Choroid plexus epithelial cell (primary cell): ENCODE results near the gene MAPK1.
"Not testable (repeated sequence)": the region's sequence is repeated elsewhere in the genome, so short reads cannot be mapped to it uniquely, and the experiment has no call there.

Experiments used
- DNase-seq: peaks from one replicate; pipeline ENCODE4 v3.0.0-alpha.2; 2010; ENCODE audit warnings: low read depth
- H3K4me3 ChIP-seq: 2 replicates; pipeline ENCODE4 v1.5.1; 2011; ENCODE audit warnings: low read depth, mild to moderate bottlenecking, control low read depth, low read length, moderate library complexity
- TF ChIP-seq, protein P1 (sequence below): conservative IDR thresholded peaks from 2 replicates; pipeline ENCODE4 v1.5.1; 2011; ENCODE audit warnings: low read depth, mild to moderate bottlenecking, control low read depth, inconsistent platforms, low read length, moderate library complexity

The MAPK1 gene

GRCh38 chr22:21803811-21804249 lies 63.6 kb downstream of the MAPK1 start:
- H3K4me3 ChIP-seq: no peak overlapping the region
- DNase-seq: no peak
- TF ChIP-seq, protein P1, sequence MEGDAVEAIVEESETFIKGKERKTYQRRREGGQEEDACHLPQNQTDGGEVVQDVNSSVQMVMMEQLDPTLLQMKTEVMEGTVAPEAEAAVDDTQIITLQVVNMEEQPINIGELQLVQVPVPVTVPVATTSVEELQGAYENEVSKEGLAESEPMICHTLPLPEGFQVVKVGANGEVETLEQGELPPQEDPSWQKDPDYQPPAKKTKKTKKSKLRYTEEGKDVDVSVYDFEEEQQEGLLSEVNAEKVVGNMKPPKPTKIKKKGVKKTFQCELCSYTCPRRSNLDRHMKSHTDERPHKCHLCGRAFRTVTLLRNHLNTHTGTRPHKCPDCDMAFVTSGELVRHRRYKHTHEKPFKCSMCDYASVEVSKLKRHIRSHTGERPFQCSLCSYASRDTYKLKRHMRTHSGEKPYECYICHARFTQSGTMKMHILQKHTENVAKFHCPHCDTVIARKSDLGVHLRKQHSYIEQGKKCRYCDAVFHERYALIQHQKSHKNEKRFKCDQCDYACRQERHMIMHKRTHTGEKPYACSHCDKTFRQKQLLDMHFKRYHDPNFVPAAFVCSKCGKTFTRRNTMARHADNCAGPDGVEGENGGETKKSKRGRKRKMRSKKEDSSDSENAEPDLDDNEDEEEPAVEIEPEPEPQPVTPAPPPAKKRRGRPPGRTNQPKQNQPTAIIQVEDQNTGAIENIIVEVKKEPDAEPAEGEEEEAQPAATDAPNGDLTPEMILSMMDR: no peak

DNA sequence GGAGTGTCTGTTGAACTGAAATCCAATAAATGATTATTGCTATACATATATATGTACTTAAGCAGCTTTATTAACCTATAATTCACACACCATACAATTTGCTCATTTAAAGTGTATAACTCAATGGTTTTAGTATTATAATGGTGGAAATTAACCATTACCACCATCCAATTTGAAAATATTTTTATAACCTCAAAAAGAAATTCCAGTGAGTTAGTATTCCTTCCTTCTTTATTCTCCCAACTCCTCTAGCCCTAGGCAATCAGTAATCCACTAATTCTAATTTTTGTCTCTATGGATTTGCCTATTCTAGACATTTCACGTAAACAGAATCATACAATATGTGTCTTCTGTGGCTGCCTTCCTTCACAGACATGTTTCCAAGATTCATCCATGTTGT lies 64.8 kb downstream of the MAPK1 start:
- TF ChIP-seq, protein P1: no peak
- no peak overlapping the region for H3K4me3 ChIP-seq
- DNase-seq: no peak

- no peak overlapping the region for H3K4me3 ChIP-seq
- TF ChIP-seq, protein P1: no peak
- DNase-seq: no peak
Measured at GRCh38 chr22:21802056-21802455, 65.4 kb downstream of the MAPK1 start.

GRCh38 chr22:21801304-21801644 lies 66.2 kb downstream of the MAPK1 start:
- DNase-seq, H3K4me3 ChIP-seq: not testable (repeated sequence)

DNA sequence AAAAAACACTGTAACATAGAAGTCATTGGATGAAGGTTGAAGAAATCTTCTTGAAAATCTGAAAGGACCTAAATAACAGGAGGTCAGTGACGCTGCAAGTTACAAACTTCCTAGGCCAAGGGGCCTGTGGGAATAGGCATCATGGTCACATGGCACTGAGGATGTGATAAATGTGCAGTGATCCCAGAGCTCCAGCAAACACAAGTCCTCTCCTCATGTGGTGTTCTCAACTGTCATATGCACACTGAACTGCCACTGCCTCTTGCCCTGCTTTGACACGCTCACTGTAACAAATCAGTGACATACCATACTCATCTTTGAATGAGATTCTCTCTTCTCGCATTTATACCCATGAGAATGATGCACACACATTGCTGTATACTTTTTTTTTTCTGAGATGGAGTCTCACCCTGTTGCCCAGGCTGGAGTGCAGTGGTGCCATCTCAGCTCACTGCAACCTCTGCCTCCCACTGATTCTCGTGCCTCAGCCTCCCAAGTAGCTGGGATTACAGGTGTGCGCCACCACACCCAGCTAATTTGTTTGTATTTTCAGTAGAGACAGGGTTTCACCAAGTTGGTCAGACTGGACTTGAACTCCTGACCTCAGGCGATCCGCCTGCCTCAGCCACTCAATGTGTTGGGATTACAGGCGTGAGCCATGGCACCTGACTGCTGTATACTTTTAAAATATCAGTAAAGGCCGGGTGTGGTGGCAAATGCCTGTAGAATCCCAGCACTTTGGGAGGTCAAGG lies 66.7 kb downstream of the MAPK1 start:
- no peak for DNase-seq
- H3K4me3 ChIP-seq: no peak overlapping the region
- TF ChIP-seq, protein P1: no peak

- peak; percentile 62 for DNase-seq
- no peak overlapping the region for H3K4me3 ChIP-seq
- TF ChIP-seq, protein P1: no peak
Measured at GRCh38 chr22:21797444-21798221, 69.8 kb downstream of the MAPK1 start.

DNA sequence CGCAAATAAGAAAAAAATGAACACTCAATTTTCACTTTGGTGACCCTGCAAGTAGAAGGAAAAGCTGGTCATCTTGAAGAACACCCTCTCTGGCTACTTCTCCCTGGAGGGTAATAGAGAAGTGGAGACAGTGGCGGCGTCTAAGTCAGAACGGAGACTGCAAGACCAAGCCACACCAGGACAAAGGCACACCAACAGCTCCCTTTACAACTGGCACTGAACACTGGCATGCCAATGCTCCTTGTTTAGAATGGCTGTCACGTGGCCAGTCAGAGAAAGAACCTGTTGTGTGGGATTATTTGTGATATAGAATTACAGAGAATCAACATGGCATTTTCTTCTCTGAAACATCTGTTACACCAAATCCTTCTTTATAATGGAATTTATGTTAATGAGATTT lies 70.6 kb downstream of the MAPK1 start:
- no peak for DNase-seq
- TF ChIP-seq, protein P1: no peak
- H3K4me3 ChIP-seq: no peak overlapping the region
